Dendritic cell treated with granulocyte-macrophage colony-stimulating factor and Interleukin-4, amounts not matched to agents 40 ng/mL and 50 ng/mL, for 4 days (primary cell): Measurements from ENCODE around the gene UGDH.
"Not testable (repeated sequence)": the region's sequence is repeated elsewhere in the genome, so short reads cannot be mapped to it uniquely, and the experiment has no call there.

Experiments
- H3K27ac Mint-ChIP-seq: one replicate; pipeline ENCODE4 v1.8.0; 2022; ENCODE audit warnings: mild to moderate bottlenecking, mixed read lengths
- H3K27me3 Mint-ChIP-seq: one replicate; pipeline ENCODE4 v1.8.0; 2022; ENCODE audit warnings: mild to moderate bottlenecking, mixed read lengths
- H3K36me3 Mint-ChIP-seq: one replicate; pipeline ENCODE4 v1.8.0; 2022; ENCODE audit warnings: low read depth, mixed read lengths
- H3K4me1 Mint-ChIP-seq: one replicate; pipeline ENCODE4 v1.8.0; 2022; ENCODE audit warnings: low read depth, mixed read lengths
- H3K4me3 Mint-ChIP-seq: one replicate; pipeline ENCODE4 v1.8.0; 2022; ENCODE audit warnings: mild to moderate bottlenecking, moderate library complexity, mixed read lengths
- H3K9me3 Mint-ChIP-seq: one replicate; pipeline ENCODE4 v1.8.0; 2022; ENCODE audit warnings: mixed read lengths
- intact Hi-C: fragments of 100-400 bp; cut with micrococcal nuclease; formaldehyde crosslinking; loops from one replicate; pipeline ENCODE4 v1.15.0; 2022

Gene UGDH

DNA sequence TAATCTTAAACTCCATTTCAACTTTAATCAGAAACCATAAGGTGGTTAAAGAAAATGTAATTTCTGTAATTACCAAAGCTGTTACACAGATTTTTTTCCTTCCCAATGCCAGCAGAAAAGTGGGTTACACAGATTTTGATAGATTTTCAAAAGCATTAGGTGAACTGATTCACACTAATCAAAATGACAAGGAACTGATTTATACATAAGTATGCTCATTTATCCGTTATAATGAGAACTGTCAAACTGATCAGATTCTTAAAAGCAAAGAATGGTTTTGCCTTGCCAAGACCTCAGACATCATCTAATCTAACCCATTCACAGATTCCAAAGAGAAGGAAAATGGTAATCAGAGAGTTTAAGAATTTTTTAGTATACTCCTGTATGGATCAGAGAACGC lies 5.2 kb downstream of the UGDH start:
- H3K27me3 Mint-ChIP-seq: no peaks in the 10 kb centered on the region
- H3K36me3 Mint-ChIP-seq: peaks cover 6% of the 10 kb centered on the region

DNA sequence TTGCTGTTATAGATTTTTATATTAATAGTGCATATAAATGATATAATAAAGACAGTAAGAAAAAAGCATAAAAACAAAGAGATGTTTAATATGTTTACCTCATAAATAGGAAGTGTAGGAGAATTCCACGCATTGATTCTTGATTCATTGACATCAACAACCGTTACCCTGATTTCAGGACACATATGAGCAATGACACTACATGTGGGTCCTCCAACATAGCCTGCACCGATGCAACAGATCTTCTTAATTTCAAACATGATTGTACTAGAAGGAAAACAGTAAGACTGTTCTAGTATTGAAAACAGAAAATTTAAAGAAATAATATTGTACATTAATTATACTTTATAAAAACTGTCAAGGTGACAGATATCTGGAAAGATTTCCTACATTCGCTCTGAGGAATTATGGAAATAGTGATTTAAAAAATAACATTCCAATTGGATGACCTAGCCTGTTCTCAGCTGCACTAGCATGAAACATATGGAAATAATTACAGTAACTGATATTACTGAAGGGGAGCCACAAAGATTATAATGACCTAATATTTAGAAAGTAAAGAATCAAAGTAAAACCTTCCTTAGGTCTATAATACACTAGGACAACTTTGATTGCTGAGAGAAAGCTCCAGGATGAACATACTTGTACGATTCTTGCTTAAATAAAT lies 5.9 kb downstream of the UGDH start:
- no peak overlapping the region for H3K27ac Mint-ChIP-seq
- intact Hi-C loops: no loop called here
- no peak overlapping the region for H3K4me3 Mint-ChIP-seq
- no peaks in the 10 kb centered on the region for H3K27me3 Mint-ChIP-seq
- H3K4me1 Mint-ChIP-seq: peaks cover 6% of the 10 kb centered on the region
- no peaks in the 10 kb centered on the region for H3K9me3 Mint-ChIP-seq
- H3K36me3 Mint-ChIP-seq: no peaks in the 10 kb centered on the region

More for the DNA sequence above, 5.2 kb downstream of the UGDH start:
- peaks cover 10% of the 10 kb centered on the region for H3K4me1 Mint-ChIP-seq
- intact Hi-C loops: no loop called here
- H3K27ac Mint-ChIP-seq: no peak overlapping the region
- no peaks in the 10 kb centered on the region for H3K9me3 Mint-ChIP-seq
- H3K4me3 Mint-ChIP-seq: no peak overlapping the region

DNA sequence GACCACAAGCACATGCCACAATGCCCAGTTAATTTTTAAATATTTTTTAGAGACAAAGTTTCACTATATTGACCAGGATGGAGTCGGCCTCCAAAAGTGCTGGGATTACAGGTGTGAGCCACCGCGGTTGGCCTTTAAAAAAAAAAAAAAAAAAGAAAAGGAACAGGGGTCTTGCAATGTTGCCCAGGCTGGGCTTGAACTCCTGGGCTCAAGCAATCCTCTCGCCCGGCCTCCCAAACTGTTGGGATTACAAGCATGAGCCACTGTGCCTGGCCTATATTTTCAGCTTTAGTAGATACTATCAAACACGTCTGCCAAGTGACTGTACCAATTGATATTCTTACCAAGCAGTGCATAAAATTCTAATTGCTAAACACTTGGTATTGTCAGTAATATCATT lies 8.8 kb downstream of the UGDH start:
- H3K36me3 Mint-ChIP-seq: peaks cover 5% of the 10 kb centered on the region
- H3K27ac Mint-ChIP-seq: no peak overlapping the region
- H3K9me3 Mint-ChIP-seq: no peaks in the 10 kb centered on the region
- intact Hi-C loops: no loop called here
- no peaks in the 10 kb centered on the region for H3K4me1 Mint-ChIP-seq
- no peaks in the 10 kb centered on the region for H3K27me3 Mint-ChIP-seq
- no peak overlapping the region for H3K4me3 Mint-ChIP-seq

DNA sequence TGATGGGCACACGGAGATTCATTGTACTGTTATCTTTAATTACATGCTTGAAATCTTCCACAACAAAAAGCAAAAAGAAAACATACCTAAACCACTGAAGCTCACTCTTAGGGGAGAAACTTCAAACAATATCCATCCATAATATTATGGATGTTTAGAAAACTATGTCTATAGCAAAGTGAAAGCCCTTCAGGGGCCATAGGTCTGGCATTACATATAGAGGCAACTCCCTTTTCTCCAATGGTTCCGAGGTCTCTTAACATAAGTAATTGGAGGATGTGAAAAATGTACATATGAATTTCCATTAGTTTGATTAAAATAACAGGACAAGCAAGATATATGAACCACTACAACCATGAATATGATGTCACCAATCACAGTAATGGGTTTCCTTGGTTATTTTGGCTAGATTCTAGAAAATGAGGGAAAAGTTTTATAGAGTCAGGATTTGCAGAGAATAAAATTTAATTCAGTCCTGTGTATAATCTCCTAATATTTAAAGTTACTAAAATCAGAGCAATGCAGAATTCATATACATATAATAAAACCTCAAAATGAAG lies 10.8 kb downstream of the UGDH start:
- Mint-ChIP-seq H3K27ac (no peak overlapping the region), H3K36me3 (peaks cover 23% of the 10 kb centered on the region), H3K27me3 (no peaks in the 10 kb centered on the region), H3K4me1 (no peaks in the 10 kb centered on the region), H3K4me3 (no peak overlapping the region), H3K9me3 (no peaks in the 10 kb centered on the region)
- intact Hi-C loops: no loop called here

DNA sequence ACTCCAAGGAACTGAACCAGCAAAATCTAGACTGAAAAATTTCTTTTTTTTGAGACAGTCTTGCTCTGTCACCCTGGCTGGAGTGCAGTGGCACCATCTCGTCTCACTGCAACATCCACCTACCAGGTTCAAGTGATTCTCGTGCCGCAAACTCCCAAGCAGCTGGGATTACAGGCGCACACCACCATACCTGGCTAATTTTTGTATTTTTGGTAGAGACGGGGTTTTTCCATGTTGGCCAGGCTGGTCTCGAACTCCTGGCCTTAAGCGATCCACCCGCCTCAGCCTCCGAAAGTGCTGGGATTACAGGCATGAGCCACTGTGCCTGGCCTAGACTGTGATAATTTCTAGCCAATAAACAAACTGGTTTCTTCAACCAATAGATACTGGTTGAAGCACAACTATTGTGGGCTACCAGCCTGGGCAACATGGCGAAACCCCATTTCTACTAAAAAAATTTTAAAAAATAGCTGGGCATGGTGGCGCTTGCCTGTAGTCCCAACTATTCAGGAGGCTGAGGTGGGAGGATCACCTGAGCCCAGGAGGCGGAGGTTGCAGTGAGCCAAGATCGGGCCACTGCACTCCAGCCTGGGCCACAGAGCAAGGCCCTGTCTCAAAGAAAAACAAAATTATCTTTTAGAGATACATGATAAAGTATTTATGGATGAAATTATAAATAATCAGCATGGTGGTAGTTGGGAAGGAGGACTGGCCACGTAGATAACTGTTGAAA lies 11.4 kb downstream of the UGDH start:
- intact Hi-C loops, H3K9me3 Mint-ChIP-seq, H3K4me3 Mint-ChIP-seq, H3K27ac Mint-ChIP-seq, H3K27me3 Mint-ChIP-seq, H3K4me1 Mint-ChIP-seq: not testable (repeated sequence)
- peaks cover 26% of the 10 kb centered on the region for H3K36me3 Mint-ChIP-seq

DNA sequence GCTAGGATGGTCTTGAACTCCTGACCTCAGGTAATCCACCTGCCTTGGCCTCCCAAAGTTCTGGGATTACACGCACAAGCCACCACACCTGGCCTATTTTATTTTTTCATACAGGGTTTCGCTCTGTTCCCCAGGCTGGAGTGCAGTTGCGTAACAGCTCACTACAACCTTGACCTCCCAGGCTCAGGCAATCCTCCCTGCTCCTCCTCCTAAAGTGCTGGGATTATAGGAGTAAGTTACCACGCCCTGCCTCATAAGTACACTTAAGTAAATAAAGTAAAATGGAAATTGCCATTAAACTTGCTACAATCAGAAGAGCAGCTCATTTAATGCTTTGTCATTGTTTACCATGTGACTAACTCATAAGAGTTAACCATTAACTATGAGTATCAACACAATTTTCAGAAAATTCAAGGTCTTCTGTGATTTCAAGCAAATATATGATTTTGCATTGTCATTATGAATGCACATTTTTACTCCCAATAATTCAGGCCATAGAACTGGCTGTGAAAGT lies 12.3 kb downstream of the UGDH start:
- H3K4me1 Mint-ChIP-seq: no peaks in the 10 kb centered on the region
- H3K4me3 Mint-ChIP-seq: no peak overlapping the region
- no peaks in the 10 kb centered on the region for H3K27me3 Mint-ChIP-seq
- intact Hi-C loops: no loop called here
- no peak overlapping the region for H3K27ac Mint-ChIP-seq
- no peaks in the 10 kb centered on the region for H3K9me3 Mint-ChIP-seq
- peaks cover 35% of the 10 kb centered on the region for H3K36me3 Mint-ChIP-seq

DNA sequence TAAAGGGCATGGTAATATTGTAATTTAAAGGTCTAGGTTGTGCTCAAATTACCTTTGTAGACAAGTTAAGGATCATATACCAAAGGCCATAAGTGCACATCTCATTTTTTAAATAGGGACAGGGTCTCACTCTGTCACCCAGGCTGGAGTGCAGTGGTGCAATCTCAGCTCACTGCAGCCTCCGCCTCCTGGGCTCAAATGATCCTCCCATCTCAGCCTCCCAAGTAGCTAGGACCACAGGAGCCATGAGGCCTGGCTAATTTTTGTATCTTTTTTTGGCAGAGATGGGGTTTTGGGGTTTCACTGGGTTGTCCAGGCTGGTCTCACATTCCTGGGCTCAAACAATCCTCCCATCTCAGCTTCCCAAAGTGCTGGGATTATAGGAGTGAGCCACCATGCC lies 13.0 kb downstream of the UGDH start:
- intact Hi-C loops, H3K27ac Mint-ChIP-seq, H3K4me3 Mint-ChIP-seq, H3K27me3 Mint-ChIP-seq, H3K4me1 Mint-ChIP-seq, H3K9me3 Mint-ChIP-seq: not testable (repeated sequence)
- peaks cover 42% of the 10 kb centered on the region for H3K36me3 Mint-ChIP-seq

DNA sequence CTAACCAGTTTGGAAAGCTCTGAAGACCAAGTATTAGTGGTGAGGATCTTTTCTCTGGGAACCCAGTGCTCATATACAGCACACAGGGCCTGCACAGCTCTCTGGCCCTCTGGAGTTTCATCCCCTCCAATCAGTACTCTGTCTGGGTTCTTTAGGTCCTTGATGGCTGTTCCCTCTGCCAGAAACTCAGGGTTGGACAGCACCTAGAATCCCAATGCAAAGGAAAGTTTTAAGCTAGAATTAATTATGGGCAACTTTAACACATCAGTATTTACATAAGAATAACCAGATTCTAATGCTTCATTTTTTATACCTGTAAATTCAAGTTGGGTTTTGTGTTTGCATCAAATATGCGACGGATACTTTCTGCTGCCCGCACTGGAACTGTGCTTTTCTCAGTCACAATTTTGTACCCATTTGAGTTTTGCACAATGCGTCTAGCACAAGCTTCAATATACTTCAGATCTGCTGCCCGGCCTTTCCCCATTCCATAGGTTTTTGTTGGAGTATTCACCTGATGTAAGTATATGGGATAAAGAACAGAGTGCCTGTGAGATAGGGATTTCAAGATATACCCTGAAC lies 16.8 kb downstream of the UGDH start:
- intact Hi-C loops: no loop called here

DNA sequence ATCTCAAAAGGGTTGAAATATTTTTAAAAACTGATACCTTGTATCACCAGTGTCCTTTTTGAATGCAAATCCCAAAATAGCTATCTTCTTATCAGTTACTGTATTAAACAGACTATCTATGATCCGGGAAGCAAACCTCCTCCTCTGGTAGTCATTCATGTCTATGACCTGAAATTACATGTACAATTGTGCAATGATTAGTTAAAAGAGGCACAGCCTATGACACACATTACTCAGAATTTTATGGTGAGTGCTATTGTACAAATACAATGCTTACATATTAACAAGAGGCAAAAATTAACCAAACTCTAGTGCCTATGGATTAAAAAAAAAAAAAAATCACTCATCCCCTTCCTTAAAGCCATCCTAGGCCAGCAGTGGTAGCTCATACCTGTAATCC lies 21.7 kb downstream of the UGDH start:
- no peaks in the 10 kb centered on the region for H3K27me3 Mint-ChIP-seq
- no peaks in the 10 kb centered on the region for H3K9me3 Mint-ChIP-seq
- H3K4me1 Mint-ChIP-seq: no peaks in the 10 kb centered on the region
- peaks cover 95% of the 10 kb centered on the region for H3K36me3 Mint-ChIP-seq
- H3K27ac Mint-ChIP-seq: no peak overlapping the region
- H3K4me3 Mint-ChIP-seq: no peak overlapping the region
- intact Hi-C loops: no loop called here

More for the DNA sequence above, 16.8 kb downstream of the UGDH start:
- Mint-ChIP-seq H3K4me3 (no peak overlapping the region), H3K27ac (no peak overlapping the region), H3K9me3 (no peaks in the 10 kb centered on the region), H3K27me3 (no peaks in the 10 kb centered on the region), H3K36me3 (peaks cover 78% of the 10 kb centered on the region), H3K4me1 (no peaks in the 10 kb centered on the region)

DNA sequence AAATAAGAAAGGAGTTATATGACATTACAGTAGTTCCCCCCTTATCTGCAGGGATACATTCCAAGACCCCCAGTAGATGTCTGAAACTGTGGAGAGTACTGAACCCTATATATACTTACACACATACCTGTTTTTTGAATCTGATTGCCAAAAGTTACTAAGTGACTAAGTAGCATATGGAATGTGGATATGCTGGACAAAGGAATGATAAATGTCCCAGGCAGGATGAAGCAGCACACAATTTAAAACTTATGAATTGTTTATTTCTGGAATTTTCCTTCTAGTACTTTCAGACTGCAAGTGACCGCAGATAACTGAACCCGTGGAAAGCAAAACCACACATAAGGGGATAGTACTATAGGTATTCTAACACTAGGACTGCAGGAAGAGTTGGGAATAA lies 22.7 kb downstream of the UGDH start:
- H3K4me1 Mint-ChIP-seq: no peaks in the 10 kb centered on the region
- peaks cover 95% of the 10 kb centered on the region for H3K36me3 Mint-ChIP-seq
- no peak overlapping the region for H3K27ac Mint-ChIP-seq
- H3K27me3 Mint-ChIP-seq: no peaks in the 10 kb centered on the region
- no peaks in the 10 kb centered on the region for H3K9me3 Mint-ChIP-seq
- H3K4me3 Mint-ChIP-seq: no peak overlapping the region
- intact Hi-C loops: no loop called here

DNA sequence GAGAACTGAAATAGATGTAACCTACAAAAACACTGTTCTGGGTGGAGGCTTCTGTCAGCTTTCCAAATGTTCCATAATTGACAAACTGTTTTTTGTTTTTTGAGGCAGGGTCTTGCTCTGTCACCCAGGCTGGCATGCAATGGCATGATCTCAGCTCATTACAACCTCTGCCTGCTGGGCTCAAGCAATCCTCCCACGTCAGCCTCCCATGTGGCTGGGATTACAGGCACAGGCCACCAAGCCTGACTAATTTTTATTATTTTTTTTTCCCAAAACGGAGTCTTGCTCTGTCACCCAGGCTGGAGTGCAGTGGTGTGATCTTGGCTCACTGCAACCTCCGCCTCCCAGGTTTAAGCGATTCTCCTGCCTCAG lies 24.6 kb downstream of the UGDH start:
- H3K27ac Mint-ChIP-seq, H3K4me3 Mint-ChIP-seq, intact Hi-C loops, H3K4me1 Mint-ChIP-seq, H3K9me3 Mint-ChIP-seq, H3K27me3 Mint-ChIP-seq: not testable (repeated sequence)
- peaks cover 91% of the 10 kb centered on the region for H3K36me3 Mint-ChIP-seq

DNA sequence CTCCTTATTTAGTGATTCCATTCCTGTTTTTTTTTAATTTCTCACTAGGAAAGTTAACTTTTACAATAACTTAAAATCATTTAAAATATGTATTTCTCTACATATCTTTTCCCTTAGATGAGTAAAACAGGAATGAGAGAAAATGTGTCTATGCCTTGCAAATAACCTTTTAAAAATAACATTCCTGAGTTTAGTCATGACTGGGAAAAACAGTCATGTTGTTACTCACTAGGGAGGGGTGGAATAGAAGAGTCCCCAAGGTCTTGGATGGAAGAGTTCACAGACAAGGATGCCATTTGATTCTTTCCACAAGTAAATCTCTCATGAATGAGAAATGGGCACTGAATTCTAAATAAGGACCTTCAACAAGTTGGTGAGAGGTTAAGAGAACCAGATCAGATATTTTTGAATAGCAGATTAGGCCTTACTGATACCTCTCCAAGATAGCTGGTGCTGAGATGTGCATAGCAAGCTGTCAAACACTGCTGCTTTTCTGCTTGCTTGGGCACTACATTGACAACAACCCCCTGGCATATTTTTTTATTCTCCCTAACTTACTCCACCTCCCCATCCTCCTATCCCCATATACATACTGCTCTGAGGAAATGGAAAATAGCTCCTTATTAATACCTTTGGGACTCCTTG lies 25.1 kb downstream of the UGDH start:
- Mint-ChIP-seq H3K27ac (no peak overlapping the region), H3K36me3 (peaks cover 86% of the 10 kb centered on the region), H3K9me3 (no peaks in the 10 kb centered on the region), H3K4me3 (no peak overlapping the region), H3K4me1 (no peaks in the 10 kb centered on the region), H3K27me3 (no peaks in the 10 kb centered on the region)
- intact Hi-C loops: no loop called here

DNA sequence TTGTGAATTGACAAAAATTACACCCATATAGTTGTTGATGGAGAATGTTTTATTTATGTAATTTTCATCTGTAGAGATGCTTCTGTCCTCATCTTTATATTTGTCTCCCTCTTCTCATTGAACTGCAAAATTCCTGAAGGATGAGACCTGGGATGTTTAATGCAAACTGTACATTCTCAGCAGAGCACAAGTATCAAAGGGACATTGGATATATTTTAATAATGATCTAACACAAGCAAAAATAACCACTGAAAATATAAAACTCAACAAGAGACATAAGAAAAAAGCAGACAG lies 28.6 kb downstream of the UGDH start:
- peaks cover 52% of the 10 kb centered on the region for H3K36me3 Mint-ChIP-seq
- H3K27ac Mint-ChIP-seq: no peak overlapping the region
- intact Hi-C loops: no loop called here
- no peak overlapping the region for H3K4me3 Mint-ChIP-seq
- no peaks in the 10 kb centered on the region for H3K27me3 Mint-ChIP-seq
- no peaks in the 10 kb centered on the region for H3K4me1 Mint-ChIP-seq
- no peaks in the 10 kb centered on the region for H3K9me3 Mint-ChIP-seq
